Bronchus fibroblast of lung (primary cell): Measurements from ENCODE around the gene PLEKHN1. TPM values are rescaled to one million over a fixed set of nuclear protein-coding genes. Genes with fewer than 3 reads are reported as not detected.

ENCODE experiments used
- total RNA-seq: library from RNA; depleted of rRNA; stranded (reverse); fragments of >200 nt; gene quantifications from 2 replicates; pipeline ENCODE4 v1.2.3, GENCODE V29; 2015

PLEKHN1 gene
- total RNA-seq, result 1.2 and 1.9 TPM in 2 replicates

GRCh38 chr1:966135-966703, at the start of gene PLEKHN1:
TSS of gene PLEKHN1 (plus strand) at chr1:966482. CDS start at chr1:966532, 50 bp downstream.

DNA sequence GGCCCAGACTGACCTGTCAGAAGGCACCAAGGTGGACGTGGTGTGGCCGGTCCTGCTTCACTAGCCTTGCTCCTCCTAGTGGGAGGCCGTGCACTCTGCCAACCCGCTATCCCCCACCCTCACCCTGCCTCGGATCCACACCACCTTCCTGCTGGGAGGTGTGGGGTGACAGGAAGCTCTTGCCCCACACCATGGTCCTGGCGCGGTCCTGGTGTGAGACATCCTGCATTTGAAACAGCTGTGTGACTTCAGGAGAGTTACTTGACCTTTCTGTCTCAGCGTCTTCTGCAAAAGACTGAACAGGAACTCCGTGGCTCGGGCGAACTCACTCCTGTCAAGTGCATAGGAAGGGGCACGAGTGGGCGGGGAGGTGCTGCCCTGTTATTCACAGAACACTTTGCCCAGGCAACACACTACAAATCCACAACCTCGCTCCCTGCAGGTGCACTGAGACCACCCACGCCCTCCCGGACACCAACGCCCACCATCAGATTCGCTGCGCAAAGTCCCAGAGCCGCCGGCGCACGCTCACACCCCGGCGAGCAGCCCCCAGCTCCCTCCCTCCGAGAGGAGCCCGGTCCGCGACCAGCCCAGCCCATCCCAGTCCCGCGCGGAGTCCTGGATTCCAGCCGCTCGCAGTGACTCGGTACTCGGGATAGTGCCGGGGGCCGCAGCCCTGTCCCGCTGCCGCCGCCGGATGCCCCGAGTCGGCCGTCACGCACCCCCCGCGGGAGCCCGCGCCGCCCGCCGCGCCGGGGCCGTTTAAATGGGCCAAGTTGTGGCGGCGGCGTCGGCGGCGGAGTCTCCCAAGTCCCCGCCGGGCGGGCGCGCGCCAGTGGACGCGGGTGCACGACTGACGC, 42.9 kb upstream of the PLEKHN1 start, which contains the start of gene SAMD11:
Gene SAMD11 (plus strand): TSS at position 793 of the 860 bp plus-strand sequence. CDS start 509 bp downstream, outside the sequence.

GRCh38 chr1:958823-959730, 7.2 kb upstream of the PLEKHN1 start, which contains the start of gene NOC2L:
TSS of gene NOC2L (minus strand) at chr1:959256. CDS start at chr1:959240, 16 bp downstream.

GRCh38 chr1:960363-961131, 5.7 kb upstream of the PLEKHN1 start, which contains the start of gene KLHL17:
TSS of gene KLHL17 (plus strand) at chr1:960584. CDS start at chr1:960694, 110 bp downstream.

DNA sequence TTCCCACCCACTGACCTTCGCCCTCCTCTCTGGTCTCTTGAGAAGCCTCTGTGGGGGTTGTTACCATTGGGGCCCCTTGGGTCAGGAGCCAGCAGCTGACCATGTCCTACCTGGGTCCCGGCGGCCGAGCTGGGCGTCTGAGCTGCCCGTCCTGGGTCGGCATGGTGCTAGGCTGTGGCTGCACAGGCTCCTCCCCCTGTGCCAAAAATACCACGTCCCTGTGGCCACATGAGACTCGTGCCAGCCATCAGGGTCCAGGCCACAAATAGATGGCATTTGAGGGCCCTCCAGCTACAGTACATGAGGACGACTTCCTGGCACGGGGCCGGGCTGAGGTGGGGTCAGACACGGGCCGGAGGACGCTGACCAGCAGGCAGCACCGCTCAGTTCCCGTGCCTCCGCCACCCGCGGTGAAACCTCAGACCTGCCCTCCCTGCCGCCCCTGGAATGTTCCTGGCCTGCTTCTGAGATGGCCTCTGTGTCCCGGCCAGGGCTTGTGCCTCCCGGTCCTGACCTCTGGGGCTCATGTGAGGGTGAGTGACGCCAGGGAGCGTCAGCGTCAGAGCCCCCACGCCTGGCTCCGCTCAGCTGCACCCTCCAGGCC, 15.8 kb downstream of the PLEKHN1 start, which contains the start of gene PERM1:
Gene PERM1 (minus strand): TSS at position 139 of the 604 bp plus-strand sequence. CDS start 1,064 bp downstream, outside the sequence.

DNA sequence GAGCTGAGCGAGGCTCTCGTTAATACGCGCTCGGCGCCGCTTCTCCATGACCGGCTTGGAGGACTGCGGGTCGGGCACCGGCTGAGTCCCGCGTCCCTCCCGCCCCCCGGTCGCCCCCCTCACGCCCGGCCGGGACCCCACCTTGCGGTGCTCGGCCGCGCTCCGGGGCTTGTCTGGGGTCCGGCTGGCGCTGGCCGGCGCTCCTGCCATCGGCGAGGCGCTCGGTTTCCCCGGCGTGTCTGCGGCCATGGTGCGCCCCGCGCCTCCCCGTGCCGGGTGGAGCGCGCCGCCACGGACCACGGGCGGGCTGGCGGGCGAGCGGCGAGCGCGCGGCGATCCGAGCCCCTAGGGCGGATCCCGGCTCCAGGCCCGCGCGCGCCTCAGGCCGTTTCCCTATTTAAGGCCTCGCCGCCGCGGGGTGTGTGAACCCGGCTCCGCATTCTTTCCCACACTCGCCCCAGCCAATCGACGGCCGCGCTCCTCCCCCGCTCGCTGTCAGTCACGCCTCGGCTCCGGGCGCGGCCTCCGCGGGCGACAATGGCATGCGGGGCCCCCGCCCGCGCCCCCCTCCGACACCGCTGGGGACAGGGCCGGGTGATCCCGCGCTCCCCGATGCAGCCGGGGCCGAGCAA, 33.6 kb downstream of the PLEKHN1 start, which contains the start of gene HES4:
Gene HES4 (minus strand): TSS at position 373 of the 632 bp plus-strand sequence. CDS start 124 bp downstream, at position 249.

DNA sequence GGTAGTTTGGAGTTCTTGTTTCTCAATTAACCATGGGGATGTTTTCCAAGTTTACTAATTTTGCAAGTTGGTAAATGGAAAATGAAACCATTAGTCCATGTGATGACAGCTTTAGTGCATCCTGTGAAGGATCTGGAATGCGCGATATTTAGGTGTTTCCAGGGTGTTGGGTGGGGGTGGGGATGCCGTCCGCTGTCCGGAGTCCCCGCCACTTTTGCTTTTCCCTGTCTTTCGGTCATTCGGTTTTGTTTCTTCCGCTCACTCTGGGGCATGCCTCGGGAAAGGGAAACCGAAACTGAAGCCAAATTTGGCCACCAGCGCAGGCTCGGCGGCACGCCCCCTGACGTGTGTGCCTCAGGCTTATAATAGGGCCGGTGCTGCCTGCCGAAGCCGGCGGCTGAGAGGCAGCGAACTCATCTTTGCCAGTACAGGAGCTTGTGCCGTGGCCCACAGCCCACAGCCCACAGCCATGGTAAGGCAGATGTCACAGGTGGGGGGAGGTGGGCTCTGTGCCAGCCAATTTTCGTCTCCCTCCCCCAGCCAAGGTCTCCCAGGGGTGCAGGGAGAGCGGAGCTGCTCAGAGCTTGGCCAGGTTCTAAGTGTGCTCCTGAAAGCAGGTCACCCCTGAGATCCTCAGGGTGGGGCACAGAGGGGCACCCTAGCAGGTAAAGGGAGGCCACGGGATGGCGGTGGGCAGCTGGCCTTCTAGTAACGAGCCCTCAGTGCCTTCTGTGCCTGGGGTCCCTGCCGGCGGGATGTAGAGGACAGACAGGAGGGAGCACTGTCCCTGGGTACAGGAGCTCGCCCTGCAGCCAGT, 47.0 kb downstream of the PLEKHN1 start, which contains the start of gene ISG15:
Gene ISG15 (plus strand): TSS at position 393 of the 817 bp plus-strand sequence. CDS start 77 bp downstream, at position 470.

DNA sequence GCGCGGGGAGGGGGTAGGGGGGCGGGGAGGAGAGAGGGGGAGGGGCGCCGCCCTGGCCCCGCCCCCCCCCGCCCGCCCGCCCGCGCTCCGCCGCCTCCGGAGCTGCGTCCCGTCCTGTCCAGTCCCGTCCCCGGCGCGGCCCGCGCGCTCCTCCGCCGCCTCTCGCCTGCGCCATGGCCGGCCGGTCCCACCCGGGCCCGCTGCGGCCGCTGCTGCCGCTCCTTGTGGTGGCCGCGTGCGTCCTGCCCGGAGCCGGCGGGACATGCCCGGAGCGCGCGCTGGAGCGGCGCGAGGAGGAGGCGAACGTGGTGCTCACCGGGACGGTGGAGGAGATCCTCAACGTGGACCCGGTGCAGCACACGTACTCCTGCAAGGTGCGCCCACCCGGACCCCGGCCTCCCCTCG, 53.7 kb downstream of the PLEKHN1 start, which contains the start of gene AGRN:
Gene AGRN (plus strand): TSS at position 121 of the 405 bp plus-strand sequence. CDS start 53 bp downstream, at position 174.

Other genes starting within 250 kb of the PLEKHN1 start
- 1.8 and 2.5 TPM in 2 replicates for gene SAMD11, start 42.6 kb upstream of the PLEKHN1 start, total RNA-seq
- 83.5 and 93.8 TPM in 2 replicates for gene NOC2L, start 7.2 kb upstream of the PLEKHN1 start, total RNA-seq
- gene KLHL17, start 5.9 kb upstream of the PLEKHN1 start, total RNA-seq, result 9.8 and 9.9 TPM in 2 replicates
- not detected in 2 replicates for gene PERM1, start 15.6 kb downstream of the PLEKHN1 start, total RNA-seq
- gene HES4, start 33.6 kb downstream of the PLEKHN1 start, total RNA-seq, result 4.3 and 5.5 TPM in 2 replicates
- 45.9 and 55.6 TPM in 2 replicates for gene ISG15, start 47.0 kb downstream of the PLEKHN1 start, total RNA-seq
- 36.4 and 39.3 TPM in 2 replicates for gene AGRN, start 53.6 kb downstream of the PLEKHN1 start, total RNA-seq
- gene RNF223, start 107.8 kb downstream of the PLEKHN1 start, total RNA-seq, result not detected in 2 replicates
- 13.8 and 14.7 TPM in 2 replicates for gene C1orf159, start 149.6 kb downstream of the PLEKHN1 start, total RNA-seq
- not detected in 2 replicates for gene TTLL10, start 207.4 kb downstream of the PLEKHN1 start, total RNA-seq
- gene TNFRSF18, start 240.1 kb downstream of the PLEKHN1 start, total RNA-seq, result 0.34 TPM in 1 of 2 replicates, not detected in the other
- 0.17 and 0.30 TPM in 2 replicates for gene TNFRSF4, start 247.7 kb downstream of the PLEKHN1 start, total RNA-seq